Cardiac fibroblast (primary cell): ENCODE results near the gene TMOD2.

ENCODE experiments used
- DNase-seq, 2 donors: peaks; one replicate each; pipeline versions ENCODE4 v3.0.0 to v3.0.0-alpha.2; 2010; ENCODE audit warnings: low read depth in 2 of 2
- H3K4me3 ChIP-seq, 2 donors: replicated peaks in 1 of 2; 1 replicate in 1 of 2; 2 replicates in 1 of 2; pipeline ENCODE4 v1.5.1; 2011; ENCODE audit warnings: low read depth in 2 of 2, low read length in 2 of 2, mild to moderate bottlenecking in 2 of 2, moderate library complexity in 1 of 2
- TF ChIP-seq, protein P1 (sequence below): IDR thresholded peaks from one replicate; pipeline ENCODE4 v1.5.1; 2011; ENCODE audit warnings: low read depth, mild to moderate bottlenecking, low read length, inconsistent platforms

TMOD2 gene

GRCh38 chr15:51714162-51714561 lies 37.2 kb upstream of the TMOD2 start:
- TF ChIP-seq, protein P1, sequence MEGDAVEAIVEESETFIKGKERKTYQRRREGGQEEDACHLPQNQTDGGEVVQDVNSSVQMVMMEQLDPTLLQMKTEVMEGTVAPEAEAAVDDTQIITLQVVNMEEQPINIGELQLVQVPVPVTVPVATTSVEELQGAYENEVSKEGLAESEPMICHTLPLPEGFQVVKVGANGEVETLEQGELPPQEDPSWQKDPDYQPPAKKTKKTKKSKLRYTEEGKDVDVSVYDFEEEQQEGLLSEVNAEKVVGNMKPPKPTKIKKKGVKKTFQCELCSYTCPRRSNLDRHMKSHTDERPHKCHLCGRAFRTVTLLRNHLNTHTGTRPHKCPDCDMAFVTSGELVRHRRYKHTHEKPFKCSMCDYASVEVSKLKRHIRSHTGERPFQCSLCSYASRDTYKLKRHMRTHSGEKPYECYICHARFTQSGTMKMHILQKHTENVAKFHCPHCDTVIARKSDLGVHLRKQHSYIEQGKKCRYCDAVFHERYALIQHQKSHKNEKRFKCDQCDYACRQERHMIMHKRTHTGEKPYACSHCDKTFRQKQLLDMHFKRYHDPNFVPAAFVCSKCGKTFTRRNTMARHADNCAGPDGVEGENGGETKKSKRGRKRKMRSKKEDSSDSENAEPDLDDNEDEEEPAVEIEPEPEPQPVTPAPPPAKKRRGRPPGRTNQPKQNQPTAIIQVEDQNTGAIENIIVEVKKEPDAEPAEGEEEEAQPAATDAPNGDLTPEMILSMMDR: no peak
- no peak overlapping the region for H3K4me3 ChIP-seq
- DNase-seq: no peak

DNA sequence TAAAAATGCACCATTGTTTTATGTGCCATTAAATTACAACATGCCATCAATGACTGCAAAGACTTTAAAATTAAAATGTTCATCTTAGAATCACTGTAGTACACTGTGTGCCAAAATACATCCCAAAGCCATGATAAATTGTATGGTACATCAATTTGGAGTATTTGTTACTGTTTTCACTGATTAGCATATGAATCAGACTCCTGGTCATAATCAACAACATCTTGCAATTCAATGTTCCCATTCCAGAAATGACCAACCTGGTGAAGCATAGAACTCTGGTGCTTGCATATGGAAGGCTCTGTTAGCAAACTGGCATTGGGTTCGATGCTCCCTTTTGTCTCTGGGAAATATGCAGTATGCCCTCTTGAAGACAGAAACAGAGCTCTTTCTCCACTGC lies 36.5 kb upstream of the TMOD2 start:
- TF ChIP-seq, protein P1: no peak
- H3K4me3 ChIP-seq: no peak overlapping the region
- no peak for DNase-seq

DNA sequence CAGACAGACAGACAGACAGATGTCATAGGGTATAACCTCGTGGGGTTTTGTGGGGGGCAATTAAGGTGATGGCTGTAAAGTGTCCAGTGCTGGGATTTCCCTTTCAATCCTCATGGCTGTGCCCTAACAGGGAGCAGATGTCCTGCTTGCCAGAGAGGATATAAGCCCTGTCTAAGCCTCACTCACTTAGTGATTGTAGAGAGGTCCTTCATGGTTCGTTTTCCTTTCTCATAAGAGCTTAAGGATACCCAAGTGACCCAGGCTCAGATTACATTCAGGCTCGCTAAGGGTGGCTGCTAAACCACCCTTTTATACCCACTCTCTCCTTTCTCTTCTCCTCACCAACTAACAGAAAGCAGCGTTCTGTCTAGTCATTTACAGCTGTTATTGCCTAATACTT lies 33.2 kb upstream of the TMOD2 start:
- DNase-seq: no peak
- TF ChIP-seq, protein P1: no peak
- no peak overlapping the region for H3K4me3 ChIP-seq

DNA sequence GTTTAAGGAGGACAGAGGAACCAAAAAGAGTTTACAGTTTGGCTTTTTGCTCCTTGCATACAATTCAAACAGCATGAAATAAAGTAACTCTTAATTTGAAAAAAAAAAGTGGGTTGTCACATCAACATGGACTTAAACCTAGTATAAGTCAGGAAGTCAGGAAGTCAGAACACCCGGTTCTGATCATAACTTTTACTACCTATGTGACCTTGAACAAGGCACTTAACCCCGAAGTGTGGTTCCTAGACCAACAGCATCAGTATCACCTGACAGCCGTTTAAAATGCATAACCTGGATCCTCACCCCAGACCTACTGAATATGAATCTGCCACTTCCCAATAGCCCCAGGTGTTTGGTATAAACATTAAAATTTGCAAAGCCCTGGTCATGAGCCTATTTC lies 32.7 kb upstream of the TMOD2 start:
- TF ChIP-seq, protein P1: no peak
- no peak overlapping the region for H3K4me3 ChIP-seq
- no peak for DNase-seq

DNA sequence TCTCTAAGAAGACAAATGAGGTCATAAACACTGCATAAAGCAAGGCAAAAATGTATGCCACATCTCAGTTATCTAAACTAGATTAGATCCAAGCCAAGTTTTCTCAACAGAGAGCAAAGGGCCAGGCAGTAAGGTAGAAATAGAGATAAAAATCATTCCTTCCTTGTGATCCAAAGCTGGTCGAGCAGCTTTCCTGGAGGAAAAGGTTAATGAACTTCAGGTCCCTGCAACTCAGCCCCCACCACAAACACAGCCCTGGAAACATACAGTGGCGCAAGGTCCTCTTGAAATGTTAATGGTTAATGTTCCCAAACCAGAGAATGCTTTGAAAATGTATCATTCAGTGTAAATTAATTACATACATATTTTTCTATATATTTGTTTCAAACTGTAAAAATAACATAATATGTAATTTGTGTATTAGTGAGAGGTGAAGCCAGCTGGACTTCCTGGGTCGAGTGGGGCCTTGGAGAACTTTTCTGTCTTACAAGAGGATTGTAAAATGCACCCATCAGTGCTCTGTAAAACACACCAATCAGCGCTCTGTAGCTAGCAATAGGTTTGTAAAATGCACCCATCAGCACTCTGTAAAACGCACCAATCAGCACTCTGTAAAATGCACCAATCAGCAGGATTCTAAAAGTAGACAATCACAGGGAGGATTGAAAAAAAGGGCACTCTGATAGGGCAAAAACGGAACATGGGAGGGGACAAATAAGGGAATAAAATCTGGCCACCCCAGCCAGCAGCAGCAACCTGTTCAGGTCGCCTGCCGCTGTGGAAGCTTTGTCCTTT lies 31.0 kb upstream of the TMOD2 start:
- H3K4me3 ChIP-seq: no peak overlapping the region
- TF ChIP-seq, protein P1: no peak
- no peak for DNase-seq

- TF ChIP-seq, protein P1: no peak
- no peak overlapping the region for H3K4me3 ChIP-seq
- peak; percentile 23 to 54 for DNase-seq
Observed at GRCh38 chr15:51721199-51721960, 30.0 kb upstream of the TMOD2 start.
